ENCODE data around the gene CYB5D1.

DNA sequence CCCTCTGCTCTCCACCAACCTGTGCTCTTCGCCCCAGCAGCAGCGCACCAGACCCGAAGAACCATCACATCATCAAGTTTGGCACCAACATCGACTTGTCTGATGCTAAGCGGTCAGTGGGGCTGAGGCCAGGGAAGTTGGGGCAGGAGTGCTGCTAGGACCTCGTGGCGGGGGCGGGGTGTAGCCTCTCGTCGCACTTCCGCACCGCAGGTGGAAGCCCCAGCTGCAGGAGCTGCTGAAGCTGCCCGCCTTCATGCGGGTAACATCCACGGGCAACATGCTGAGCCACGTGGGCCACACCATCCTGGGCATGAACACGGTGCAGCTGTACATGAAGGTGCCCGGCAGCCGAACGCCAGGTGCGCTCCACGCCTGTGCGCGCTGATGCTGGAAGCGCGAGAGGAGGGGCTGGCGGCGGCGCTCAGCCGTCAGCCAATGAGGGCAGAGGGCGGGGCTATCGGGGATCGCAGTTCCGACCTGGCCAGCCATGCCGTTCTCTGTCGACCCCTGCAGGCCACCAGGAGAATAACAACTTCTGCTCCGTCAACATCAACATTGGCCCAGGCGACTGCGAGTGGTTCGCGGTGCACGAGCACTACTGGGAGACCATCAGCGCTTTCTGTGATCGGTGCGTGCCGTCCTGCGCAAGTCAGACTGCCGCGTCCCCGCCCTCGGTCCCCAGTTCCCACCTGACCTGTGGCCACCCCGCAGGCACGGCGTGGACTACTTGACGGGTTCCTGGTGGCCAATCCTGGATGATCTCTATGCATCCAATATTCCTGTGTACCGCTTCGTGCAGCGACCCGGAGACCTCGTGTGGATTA, 6.2 kb upstream of the CYB5D1 start:
- TF ChIP-seq, protein P1, sequence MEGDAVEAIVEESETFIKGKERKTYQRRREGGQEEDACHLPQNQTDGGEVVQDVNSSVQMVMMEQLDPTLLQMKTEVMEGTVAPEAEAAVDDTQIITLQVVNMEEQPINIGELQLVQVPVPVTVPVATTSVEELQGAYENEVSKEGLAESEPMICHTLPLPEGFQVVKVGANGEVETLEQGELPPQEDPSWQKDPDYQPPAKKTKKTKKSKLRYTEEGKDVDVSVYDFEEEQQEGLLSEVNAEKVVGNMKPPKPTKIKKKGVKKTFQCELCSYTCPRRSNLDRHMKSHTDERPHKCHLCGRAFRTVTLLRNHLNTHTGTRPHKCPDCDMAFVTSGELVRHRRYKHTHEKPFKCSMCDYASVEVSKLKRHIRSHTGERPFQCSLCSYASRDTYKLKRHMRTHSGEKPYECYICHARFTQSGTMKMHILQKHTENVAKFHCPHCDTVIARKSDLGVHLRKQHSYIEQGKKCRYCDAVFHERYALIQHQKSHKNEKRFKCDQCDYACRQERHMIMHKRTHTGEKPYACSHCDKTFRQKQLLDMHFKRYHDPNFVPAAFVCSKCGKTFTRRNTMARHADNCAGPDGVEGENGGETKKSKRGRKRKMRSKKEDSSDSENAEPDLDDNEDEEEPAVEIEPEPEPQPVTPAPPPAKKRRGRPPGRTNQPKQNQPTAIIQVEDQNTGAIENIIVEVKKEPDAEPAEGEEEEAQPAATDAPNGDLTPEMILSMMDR (conservative IDR thresholded peaks at IDR 0.05 in 1 of 2, IDR thresholded peaks at IDR 0.05 in 1 of 2; ENCODE audit: extremely low read depth in 1 of 2, insufficient read depth in 1 of 2, low read depth in 1 of 2, low read length in 2 of 2), result peak; percentile 79 to 93
- no peak for TF ChIP-seq EZH2 (IDR thresholded peaks at IDR 0.05; ENCODE audit: borderline replicate concordance, low read length)

Data from mammary epithelial cell (primary cell).